Measurements from ENCODE around the gene MT1H. TPM values are rescaled to one million over a fixed set of nuclear protein-coding genes. Genes with fewer than 3 reads are reported as not detected.

The MT1H gene
- total and polyA plus RNA-seq, 2 of the 13 experiments (the other 11 are each of a cell fraction or from before 2014, with no cell fraction given): 0.60 TPM; not detected in 1

GRCh38 chr16:56684926-56685590 is 15.4 kb downstream of the MT1H start:
- no peak for ATAC-seq
- no peaks in the 10 kb centered on the region for H4K20me1 ChIP-seq (ENCODE audit: insufficient read depth, low read length)
- WGBS (ENCODE audit: low lambda C conversion rate): 82% methylated on average over 4 of the region's 4 CpGs
- DNase-seq (ENCODE audit: low spot score): no peak
- no peak for FAIRE-seq
- ChIA-PET CTCF (ENCODE audit: low intra/inter-chr PET ratio, low total read pairs) (no interaction called here), POLR2A (interaction anchor here (1.3 kb wide), 1 partner anchor 28 kb away, joined by 3 read pairs; the partner anchor contains the start of gene MT1F)
- no peak overlapping the region for H3K27ac ChIP-seq (ENCODE audit: extremely low read length, insufficient read depth, low read length)
- H3K9me3 ChIP-seq (ENCODE audit: low read length): peaks cover 10% of the 10 kb centered on the region
- H3K9ac ChIP-seq (ENCODE audit: insufficient read depth, low read depth, low read length): no peak overlapping the region
- H3K4me3 ChIP-seq (replicated peaks in 1 of 3; ENCODE audit: insufficient read depth in 1 of 3, low read depth in 2 of 3, low read length in 3 of 3): no peak overlapping the region
- in situ Hi-C loops (cut with HindIII; ENCODE audit: extremely low pct_ligation_motif_present, low pct_unique_long_range_greater_than_20kb): no loop called here
- no peak overlapping the region for H2AFZ ChIP-seq (ENCODE audit: low read length)
- no peaks in the 10 kb centered on the region for H3K36me3 ChIP-seq (replicated peaks in 1 of 2; ENCODE audit: control insufficient read depth in 1 of 2, insufficient read depth in 2 of 2, low read length in 2 of 2)
- H3K4me1 ChIP-seq (ENCODE audit: insufficient read depth, low read length): peaks cover 51% of the 10 kb centered on the region
- no peak overlapping the region for H3K4me2 ChIP-seq (ENCODE audit: low read depth, low read length)
- H3K27me3 ChIP-seq (ENCODE audit: control insufficient read depth in 1 of 2, insufficient read depth in 2 of 2, low read length in 2 of 2): peaks cover 0 to 6% of the 10 kb centered on the region in 2 experiments; a peak in 1 of 5 replicates
- no peaks in the 10 kb centered on the region for H3K79me2 ChIP-seq (ENCODE audit: insufficient read depth, low read length)
- intact Hi-C loops (cut with micrococcal nuclease; ENCODE audit: unreplicated experiment): no loop called here
- BruUV-seq (replicated peaks): no TSS peak
- TF ChIP-seq GATAD2A (CRISPR knock-in tag; IDR thresholded peaks at IDR 0.05) (no peak), JUNB (CRISPR knock-in tag; IDR thresholded peaks at IDR 0.05; ENCODE audit: borderline replicate concordance) (no peak), MIER3 (CRISPR knock-in tag; IDR thresholded peaks at IDR 0.05; ENCODE audit: borderline replicate concordance) (no peak), DZIP1 (CRISPR knock-in tag; IDR thresholded peaks at IDR 0.05) (no peak), HNRNPH1 (optimal IDR thresholded peaks at IDR 0.05; ENCODE audit: low read depth, low read length) (no peak), NFAT5 (CRISPR knock-in tag; IDR thresholded peaks at IDR 0.05) (no peak), ATF1 (CRISPR knock-in tag; IDR thresholded peaks at IDR 0.05) (no peak), KLF11 (CRISPR knock-in tag; IDR thresholded peaks at IDR 0.05) (no peak), EHMT2 (IDR thresholded peaks at IDR 0.05; ENCODE audit: borderline replicate concordance, low read depth, low read length) (no peak), RBM22 (optimal IDR thresholded peaks at IDR 0.05; ENCODE audit: low read length) (no peak), PBX2 (CRISPR knock-in tag; IDR thresholded peaks at IDR 0.05) (no peak), RBM39 (IDR thresholded peaks at IDR 0.05; ENCODE audit: low read depth, low read length, poor library complexity, severe bottlenecking) (no peak), GLMP (CRISPR knock-in tag; IDR thresholded peaks at IDR 0.05; ENCODE audit: borderline replicate concordance) (no peak)

Data from HepG2 (cell line).